Activated naive CD8-positive, alpha-beta T cell (primary cell): ENCODE data around the gene DACH1.

Source experiments
- H3K27ac Mint-ChIP-seq: one replicate; pipeline ENCODE4 v1.8.0; 2021; ENCODE audit warnings: mixed read lengths
- H3K27me3 Mint-ChIP-seq: one replicate; pipeline ENCODE4 v1.8.0; 2021; ENCODE audit warnings: mixed read lengths
- H3K36me3 Mint-ChIP-seq: one replicate; pipeline ENCODE4 v1.8.0; 2021; ENCODE audit warnings: mixed read lengths
- H3K4me1 Mint-ChIP-seq: one replicate; pipeline ENCODE4 v1.8.0; 2021; ENCODE audit warnings: low read depth, mixed read lengths
- H3K4me3 Mint-ChIP-seq: one replicate; pipeline ENCODE4 v1.8.0; 2021; ENCODE audit warnings: mild to moderate bottlenecking, mixed read lengths
- H3K9me3 Mint-ChIP-seq: one replicate; pipeline ENCODE4 v1.8.0; 2021; ENCODE audit warnings: low read depth, mixed read lengths

Gene DACH1

DNA sequence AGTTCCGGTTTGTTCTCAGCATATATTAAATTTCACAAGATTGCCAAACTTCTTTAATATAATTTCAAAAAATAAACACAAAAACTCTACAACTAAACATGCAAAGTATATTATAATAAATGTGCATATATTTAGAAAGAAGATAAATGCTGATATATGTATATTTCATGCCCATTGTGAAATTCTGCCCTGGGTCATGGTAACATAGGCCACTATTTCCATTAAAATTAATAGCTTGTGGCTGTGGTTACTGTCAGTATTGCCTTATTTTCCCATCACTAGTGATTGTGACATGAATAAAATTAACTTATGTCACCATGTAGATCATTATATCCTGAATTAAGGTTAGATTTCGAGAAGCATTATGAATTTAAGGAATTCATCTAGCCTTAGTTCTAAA is 410.9 kb downstream of the DACH1 start:
- H3K4me3 Mint-ChIP-seq, result no peak overlapping the region
- H3K36me3 Mint-ChIP-seq, result no peaks in the 10 kb centered on the region
- no peaks in the 10 kb centered on the region for H3K27me3 Mint-ChIP-seq
- H3K27ac Mint-ChIP-seq, result no peak overlapping the region
- no peaks in the 10 kb centered on the region for H3K4me1 Mint-ChIP-seq
- no peaks in the 10 kb centered on the region for H3K9me3 Mint-ChIP-seq

GRCh38 chr13:71454509-71454908 is 412.5 kb downstream of the DACH1 start:
- Mint-ChIP-seq H3K27me3 (no peaks in the 10 kb centered on the region), H3K36me3 (no peaks in the 10 kb centered on the region), H3K4me1 (no peaks in the 10 kb centered on the region), H3K27ac (no peak overlapping the region), H3K9me3 (no peaks in the 10 kb centered on the region), H3K4me3 (no peak overlapping the region)

DNA sequence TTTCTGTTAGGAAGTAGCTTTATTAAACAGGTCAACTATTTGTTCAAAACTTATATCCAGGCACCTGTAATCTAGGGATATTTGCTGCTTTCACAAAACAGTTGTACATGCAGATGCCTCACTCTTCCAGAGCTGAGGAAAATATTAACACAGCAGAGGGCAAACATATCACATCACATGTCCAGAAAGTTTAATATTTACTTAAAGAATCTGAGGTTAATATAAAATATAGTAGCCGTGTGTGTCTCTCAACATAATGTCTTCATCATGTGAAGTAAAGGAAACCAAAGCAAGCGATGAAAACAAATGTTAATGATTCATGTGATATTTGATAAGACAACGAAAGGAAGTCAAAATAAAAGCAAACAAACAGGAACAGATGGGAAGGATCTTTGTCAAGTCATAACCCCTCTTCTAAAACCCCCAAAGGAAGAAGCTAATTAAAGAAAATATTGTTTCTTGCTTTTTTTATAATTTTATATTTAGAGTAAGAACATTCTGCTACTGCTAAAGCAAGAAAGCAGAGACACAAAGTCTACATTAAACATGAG is 418.8 kb downstream of the DACH1 start:
- H3K9me3 Mint-ChIP-seq, result no peaks in the 10 kb centered on the region

GRCh38 chr13:71437704-71438103 is 429.3 kb downstream of the DACH1 start:
- no peak overlapping the region for H3K4me3 Mint-ChIP-seq

More for the DNA sequence above, 418.8 kb downstream of the DACH1 start:
- Mint-ChIP-seq H3K36me3 (no peaks in the 10 kb centered on the region), H3K27me3 (no peaks in the 10 kb centered on the region), H3K27ac (no peak overlapping the region), H3K4me3 (no peak overlapping the region), H3K4me1 (no peaks in the 10 kb centered on the region)

DNA sequence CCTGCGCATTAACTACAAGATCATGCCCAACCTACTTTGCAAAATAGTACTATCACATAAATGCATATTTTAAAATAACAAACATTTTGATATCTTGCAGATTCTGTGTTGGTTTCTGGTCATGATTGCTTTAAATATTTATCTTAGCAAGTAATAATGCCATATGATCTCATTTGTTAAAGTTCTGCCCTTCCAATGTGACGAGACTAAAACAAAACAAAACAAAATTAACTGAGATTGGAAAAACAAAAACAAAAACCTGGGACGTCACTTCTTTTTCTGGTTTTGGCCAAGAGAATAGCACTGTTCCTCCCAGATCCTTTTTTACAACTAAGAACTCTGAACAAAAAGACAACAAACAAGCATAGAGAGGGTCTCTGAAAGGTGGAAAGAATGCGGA is 436.3 kb downstream of the DACH1 start:
- Mint-ChIP-seq H3K4me3 (no peak overlapping the region), H3K36me3 (no peaks in the 10 kb centered on the region), H3K27me3 (no peaks in the 10 kb centered on the region), H3K27ac (no peak overlapping the region), H3K9me3 (peaks cover 3% of the 10 kb centered on the region), H3K4me1 (no peaks in the 10 kb centered on the region)

More at GRCh38 chr13:71437704-71438103, 429.3 kb downstream of the DACH1 start:
- H3K9me3 Mint-ChIP-seq, result no peaks in the 10 kb centered on the region
- H3K4me1 Mint-ChIP-seq, result no peaks in the 10 kb centered on the region
- H3K36me3 Mint-ChIP-seq, result no peaks in the 10 kb centered on the region
- H3K27me3 Mint-ChIP-seq, result no peaks in the 10 kb centered on the region
- H3K27ac Mint-ChIP-seq, result no peak overlapping the region

DNA sequence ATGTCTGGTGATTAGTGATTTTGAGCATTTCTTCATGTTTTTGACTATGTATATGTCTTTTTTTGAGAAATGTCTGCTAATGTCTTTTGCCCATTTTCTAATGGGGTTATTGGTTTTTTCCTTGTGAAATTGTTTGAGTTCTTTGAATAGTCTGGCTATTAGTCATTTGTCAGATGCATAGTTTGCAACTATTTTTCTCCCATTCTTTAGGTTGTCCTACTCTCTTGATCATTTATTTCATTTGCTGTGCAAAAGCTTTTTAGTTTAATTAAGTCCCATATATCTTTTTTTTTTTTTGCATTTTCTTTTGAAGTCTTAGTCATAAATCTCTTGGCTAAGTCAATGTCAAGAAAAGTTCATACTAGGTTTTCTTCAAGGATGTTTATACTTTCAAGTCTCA is 449.8 kb downstream of the DACH1 start:
- Mint-ChIP-seq H3K27me3 (no peaks in the 10 kb centered on the region), H3K4me1 (no peaks in the 10 kb centered on the region), H3K36me3 (no peaks in the 10 kb centered on the region), H3K27ac (no peak overlapping the region), H3K9me3 (peaks cover 9% of the 10 kb centered on the region), H3K4me3 (no peak overlapping the region)

DNA sequence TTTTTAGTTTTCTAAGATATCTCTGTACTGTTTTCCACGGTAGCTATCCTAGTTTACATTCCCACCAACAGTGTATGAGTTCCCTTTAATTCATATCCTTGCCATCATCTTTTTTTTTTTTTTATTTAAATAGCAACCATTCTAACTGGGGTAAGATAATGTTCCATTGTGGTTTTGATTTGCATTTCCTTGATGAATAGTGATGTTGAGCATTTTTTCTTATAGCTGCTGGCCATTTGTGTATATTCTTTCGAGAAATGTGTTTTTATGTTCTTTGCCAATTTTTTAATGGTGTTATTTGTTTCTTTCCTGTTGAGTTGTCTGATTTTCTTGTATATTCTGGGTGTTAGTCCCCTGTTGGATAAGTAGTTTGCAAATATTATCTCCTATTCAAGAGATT is 454.8 kb downstream of the DACH1 start:
- no peaks in the 10 kb centered on the region for H3K36me3 Mint-ChIP-seq

GRCh38 chr13:71408416-71408815 is 458.6 kb downstream of the DACH1 start:
- Mint-ChIP-seq H3K27ac (no peak overlapping the region), H3K9me3 (no peaks in the 10 kb centered on the region), H3K36me3 (no peaks in the 10 kb centered on the region), H3K4me3 (no peak overlapping the region), H3K27me3 (no peaks in the 10 kb centered on the region), H3K4me1 (no peaks in the 10 kb centered on the region)

More for the DNA sequence above, 454.8 kb downstream of the DACH1 start:
- no peaks in the 10 kb centered on the region for H3K4me1 Mint-ChIP-seq
- no peak overlapping the region for H3K4me3 Mint-ChIP-seq
- peaks cover 5% of the 10 kb centered on the region for H3K9me3 Mint-ChIP-seq
- no peak overlapping the region for H3K27ac Mint-ChIP-seq
- H3K27me3 Mint-ChIP-seq, result no peaks in the 10 kb centered on the region

GRCh38 chr13:71399631-71400215 is 467.3 kb downstream of the DACH1 start:
- no peaks in the 10 kb centered on the region for H3K9me3 Mint-ChIP-seq

GRCh38 chr13:71396149-71396548 is 470.9 kb downstream of the DACH1 start:
- H3K36me3 Mint-ChIP-seq, result no peaks in the 10 kb centered on the region
- no peaks in the 10 kb centered on the region for H3K4me1 Mint-ChIP-seq
- no peak overlapping the region for H3K4me3 Mint-ChIP-seq
- no peak overlapping the region for H3K27ac Mint-ChIP-seq
- H3K9me3 Mint-ChIP-seq, result peaks cover 7% of the 10 kb centered on the region
- H3K27me3 Mint-ChIP-seq, result no peaks in the 10 kb centered on the region

More at GRCh38 chr13:71399631-71400215, 467.3 kb downstream of the DACH1 start:
- H3K4me3 Mint-ChIP-seq, result no peak overlapping the region
- no peaks in the 10 kb centered on the region for H3K36me3 Mint-ChIP-seq
- no peak overlapping the region for H3K27ac Mint-ChIP-seq
- H3K27me3 Mint-ChIP-seq, result no peaks in the 10 kb centered on the region
- H3K4me1 Mint-ChIP-seq, result no peaks in the 10 kb centered on the region

- H3K27me3 Mint-ChIP-seq, result no peaks in the 10 kb centered on the region
- H3K36me3 Mint-ChIP-seq, result no peaks in the 10 kb centered on the region
- no peak overlapping the region for H3K4me3 Mint-ChIP-seq
- H3K27ac Mint-ChIP-seq, result no peak overlapping the region
- peaks cover 16% of the 10 kb centered on the region for H3K9me3 Mint-ChIP-seq
- H3K4me1 Mint-ChIP-seq, result no peaks in the 10 kb centered on the region
Observed at GRCh38 chr13:71395053-71395452, 472.0 kb downstream of the DACH1 start.

DNA sequence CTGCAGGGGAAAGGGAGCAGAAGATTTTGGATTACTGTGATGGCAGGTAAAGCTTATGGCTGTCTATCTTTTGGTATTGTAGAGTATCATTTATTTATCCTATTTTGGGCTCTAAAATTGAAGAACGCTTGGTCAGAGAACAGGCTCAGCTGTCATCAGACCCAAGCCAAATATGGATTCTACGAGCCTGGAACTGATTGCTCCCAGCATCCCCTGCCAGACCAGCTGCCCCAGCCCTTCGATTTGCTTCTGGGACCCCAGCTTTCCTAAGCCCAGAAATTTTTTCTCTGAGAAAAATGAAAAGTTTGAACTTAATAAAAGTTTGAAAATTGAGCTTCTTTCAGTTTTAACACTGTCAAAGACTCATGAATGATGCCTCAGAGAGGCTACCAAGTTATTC is 472.8 kb downstream of the DACH1 start:
- Mint-ChIP-seq H3K4me1 (no peaks in the 10 kb centered on the region), H3K27me3 (no peaks in the 10 kb centered on the region), H3K36me3 (no peaks in the 10 kb centered on the region), H3K27ac (no peak overlapping the region), H3K4me3 (no peak overlapping the region), H3K9me3 (peaks cover 16% of the 10 kb centered on the region)
